Mesenchymal stem cell (in vitro differentiated cells and primary cell): ENCODE measurements around the gene NT5DC3.
A peak's percentile ranks its signal among the peaks of the same experiment; 100 is the strongest.

Experiments used
- DNase-seq: peaks from one replicate; pipeline ENCODE4 v3.0.0-alpha.2; 2013
- H2AFZ ChIP-seq: one replicate; pipeline ENCODE4 v1.6.1; 2013; ENCODE audit warnings: low read depth, mild to moderate bottlenecking, control low read depth, inconsistent platforms, low read length, moderate library complexity
- H2AK5ac ChIP-seq: 2 replicates; pipeline ENCODE4 v1.6.1; 2013; ENCODE audit warnings: low read length, moderate library complexity, mild to moderate bottlenecking, inconsistent platforms; ENCODE audit not compliant: severe bottlenecking
- H2BK120ac ChIP-seq: one replicate; pipeline ENCODE4 v1.6.1; 2013; ENCODE audit warnings: low read depth, mild to moderate bottlenecking, inconsistent platforms, low read length, moderate library complexity
- H2BK12ac ChIP-seq, 2 experiments: one replicate each; pipeline ENCODE4 v1.6.1; 2013; ENCODE audit warnings: inconsistent platforms in 2 of 2, low read length in 2 of 2, mild to moderate bottlenecking in 2 of 2, moderate library complexity in 2 of 2, control low read depth in 1 of 2
- H2BK15ac ChIP-seq: one replicate; pipeline ENCODE4 v1.6.1; 2013; ENCODE audit warnings: mild to moderate bottlenecking, low read depth, inconsistent platforms; ENCODE audit not compliant: poor library complexity, severe bottlenecking
- H2BK5ac ChIP-seq: 2 replicates; pipeline ENCODE4 v1.6.1; 2013; ENCODE audit warnings: low read depth, mild to moderate bottlenecking, low read length, control low read depth, inconsistent platforms; ENCODE audit not compliant: poor library complexity, severe bottlenecking
- H3K14ac ChIP-seq, 2 experiments: one replicate each; pipeline ENCODE4 v1.6.1; 2013; ENCODE audit warnings: inconsistent platforms in 2 of 2, low read length in 2 of 2, control low read depth in 1 of 2, mild to moderate bottlenecking in 1 of 2, moderate library complexity in 1 of 2
- H3K18ac ChIP-seq, 2 experiments: one replicate each; pipeline ENCODE4 v1.6.1; 2013; ENCODE audit warnings: inconsistent platforms in 2 of 2, low read length in 2 of 2, control low read depth in 1 of 2, low read depth in 1 of 2, mild to moderate bottlenecking in 1 of 2
- H3K23ac ChIP-seq, 2 experiments: one replicate each; pipeline ENCODE4 v1.6.1; 2013; ENCODE audit warnings: inconsistent platforms in 2 of 2, low read length in 2 of 2, mild to moderate bottlenecking in 2 of 2, moderate library complexity in 2 of 2, control low read depth in 1 of 2
- H3K27ac ChIP-seq: 2 replicates; pipeline ENCODE4 v1.5.1; 2013; ENCODE audit warnings: mild to moderate bottlenecking, moderate library complexity, low read length, control low read depth, inconsistent platforms; ENCODE audit not compliant: poor library complexity, severe bottlenecking
- H3K27me3 ChIP-seq, 2 experiments: 2 replicates each; pipeline versions ENCODE4 v1.6.1 to v1.7.0; 2013; ENCODE audit warnings: low read length in 2 of 2, mild to moderate bottlenecking in 2 of 2, moderate library complexity in 2 of 2, control low read depth in 1 of 2, inconsistent platforms in 1 of 2; ENCODE audit not compliant: control insufficient read depth in 1 of 2, insufficient read depth in 1 of 2
- H3K36me3 ChIP-seq, 2 experiments: 2 replicates each; pipeline versions ENCODE4 v1.6.1 to v1.7.0; 2013; ENCODE audit warnings: low read length in 2 of 2, control low read depth in 1 of 2, inconsistent platforms in 1 of 2, low read depth in 1 of 2, mild to moderate bottlenecking in 1 of 2; ENCODE audit not compliant: insufficient read depth in 2 of 2, control insufficient read depth in 1 of 2
- H3K4ac ChIP-seq, 2 experiments: one replicate each; pipeline ENCODE4 v1.6.1; 2013; ENCODE audit warnings: inconsistent platforms in 2 of 2, low read length in 2 of 2, mild to moderate bottlenecking in 2 of 2, moderate library complexity in 2 of 2, control low read depth in 1 of 2, low read depth in 1 of 2
- H3K4me1 ChIP-seq: 2 replicates; pipeline ENCODE4 v1.6.1; 2013; ENCODE audit warnings: low read depth, low read length, control low read depth; ENCODE audit not compliant: control insufficient read depth, insufficient read depth
- H3K4me2 ChIP-seq: 2 replicates; pipeline ENCODE4 v1.6.1; 2013; ENCODE audit warnings: low read length, mild to moderate bottlenecking, inconsistent platforms; ENCODE audit not compliant: poor library complexity, severe bottlenecking
- H3K4me3 ChIP-seq, 2 experiments: 2 replicates each; pipeline versions ENCODE4 v1.5.1 to v1.7.0; 2013; ENCODE audit warnings: low read length in 2 of 2, mild to moderate bottlenecking in 2 of 2, control low read depth in 1 of 2, low read depth in 1 of 2; ENCODE audit not compliant: insufficient read depth in 1 of 2
- H3K79me1 ChIP-seq: replicated peaks from 2 replicates; pipeline ENCODE4 v1.6.1; 2013; ENCODE audit warnings: mild to moderate bottlenecking, control low read depth, low read length, inconsistent platforms; ENCODE audit not compliant: poor library complexity, severe bottlenecking
- H3K9ac ChIP-seq: 2 replicates; pipeline ENCODE4 v1.7.0; 2013; ENCODE audit warnings: mild to moderate bottlenecking, low read length, moderate library complexity
- H3K9me3 ChIP-seq: 2 replicates; pipeline ENCODE4 v1.7.0; 2013; ENCODE audit warnings: mild to moderate bottlenecking, low read length; ENCODE audit not compliant: control insufficient read depth
- H4K8ac ChIP-seq: one replicate; pipeline ENCODE4 v1.6.1; 2013; ENCODE audit warnings: inconsistent platforms, mild to moderate bottlenecking, low read length, moderate library complexity
- H4K91ac ChIP-seq: one replicate; pipeline ENCODE4 v1.6.1; 2013; ENCODE audit warnings: mild to moderate bottlenecking, low read length, inconsistent platforms
- WGBS: methylation state at CpG from one replicate; pipeline ENCODE4 v1.1.7; 2013; ENCODE audit warnings: mixed read lengths; 5-methylcytosine and 5-hydroxymethylcytosine counted together

The NT5DC3 gene

GRCh38 chr12:103778781-103779180 is 62.3 kb downstream of the NT5DC3 start:
- no peaks in the 10 kb centered on the region for H3K27me3 ChIP-seq
- peak overlapping the region; percentile 46 for H3K27ac ChIP-seq
- no peak overlapping the region for H3K9ac ChIP-seq
- peak; percentile 39 for DNase-seq
- H2AK5ac ChIP-seq: peak overlapping the region; percentile 69
- H3K4me1 ChIP-seq: peaks cover 13% of the 10 kb centered on the region
- no peak overlapping the region for H3K4me3 ChIP-seq
- no peak overlapping the region for H3K4me2 ChIP-seq
- peak overlapping the region in 1 of 2 experiments; percentile 50 for H3K18ac ChIP-seq
- H2BK15ac ChIP-seq: no peak overlapping the region
- H3K4ac ChIP-seq: peak overlapping the region in 1 of 2 experiments; percentile 35
- peaks cover 19% of the 10 kb centered on the region for H3K79me1 ChIP-seq
- H3K23ac ChIP-seq: no peak overlapping the region
- no peaks in the 10 kb centered on the region for H3K9me3 ChIP-seq
- H2BK5ac ChIP-seq: no peak overlapping the region
- peaks cover 30 to 56% of the 10 kb centered on the region in 2 experiments for H3K36me3 ChIP-seq
- WGBS: 45% methylated on average over 5 of the region's 6 CpGs
- no peak overlapping the region for H2AFZ ChIP-seq
- no peak overlapping the region for H4K91ac ChIP-seq
- no peak overlapping the region for H2BK120ac ChIP-seq
- H4K8ac ChIP-seq: no peak overlapping the region
- H2BK12ac ChIP-seq: peak overlapping the region in 1 of 2 experiments; percentile 59
- no peak overlapping the region for H3K14ac ChIP-seq

- Histone ChIP-seq H3K4me3 (no peak overlapping the region), H3K27ac (no peak overlapping the region), H3K4me1 (peaks cover 15% of the 10 kb centered on the region), H3K9me3 (no peaks in the 10 kb centered on the region), H3K36me3 (peaks cover 26 to 55% of the 10 kb centered on the region in 2 experiments), H3K14ac (no peak overlapping the region), H2BK5ac (no peak overlapping the region), H3K23ac (no peak overlapping the region), H2BK15ac (no peak overlapping the region), H3K4me2 (no peak overlapping the region), H2AFZ (no peak overlapping the region), H3K4ac (no peak overlapping the region), H3K27me3 (no peaks in the 10 kb centered on the region), H3K9ac (no peak overlapping the region), H4K91ac (no peak overlapping the region), H2AK5ac (no peak overlapping the region), H2BK120ac (no peak overlapping the region), H2BK12ac (no peak overlapping the region), H3K79me1 (peaks cover 18% of the 10 kb centered on the region), H3K18ac (no peak overlapping the region), H4K8ac (no peak overlapping the region)
- DNase-seq: no peak
- WGBS: 94% methylated on average over 9 of the region's 10 CpGs
Measured at GRCh38 chr12:103774977-103775560, 66.0 kb downstream of the NT5DC3 start.

DNA sequence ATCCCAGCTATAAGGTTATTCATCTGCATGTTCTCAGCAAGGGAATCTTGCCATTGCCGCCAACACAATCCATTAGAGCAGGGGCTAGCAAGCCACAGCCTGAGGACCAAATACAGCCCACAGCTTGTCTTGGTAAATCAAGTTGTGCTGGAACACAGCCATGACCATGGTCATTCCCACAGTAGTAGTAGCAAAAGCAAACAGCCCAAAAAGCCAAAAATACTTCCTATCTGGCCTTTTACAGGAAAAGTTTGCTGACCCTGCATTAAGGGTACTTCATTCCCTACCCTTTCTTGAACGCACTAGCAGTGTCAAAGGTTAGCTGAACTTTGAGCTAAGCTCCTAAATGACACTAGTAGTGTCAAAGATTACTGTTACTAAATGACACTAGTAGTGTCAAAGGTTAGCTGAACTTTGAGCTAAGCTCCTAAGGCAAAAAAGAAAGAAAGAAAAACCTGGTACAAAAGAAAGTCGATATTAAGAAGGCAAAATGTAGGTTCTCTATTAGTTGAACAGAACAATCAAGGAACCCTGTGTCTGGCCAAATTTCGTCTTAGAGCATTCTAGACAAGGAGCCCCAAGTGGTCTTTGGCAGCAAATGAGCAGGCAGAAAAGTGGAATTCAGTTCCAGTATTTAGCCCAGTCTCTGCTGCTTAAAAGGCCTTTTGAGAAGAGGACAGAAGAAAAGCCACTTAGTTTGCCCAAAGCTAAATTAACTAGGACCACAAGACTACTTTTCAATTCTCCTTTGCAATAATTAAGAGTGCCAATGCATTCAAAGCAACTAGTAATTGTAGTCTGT is 67.7 kb downstream of the NT5DC3 start:
- Histone ChIP-seq H4K91ac (no peak overlapping the region), H4K8ac (peak overlapping the region; percentile 25), H3K18ac (no peak overlapping the region), H3K23ac (no peak overlapping the region), H2BK5ac (no peak overlapping the region), H3K27me3 (no peaks in the 10 kb centered on the region), H3K4me2 (no peak overlapping the region), H3K79me1 (peaks cover 16% of the 10 kb centered on the region), H3K4ac (no peak overlapping the region), H3K27ac (no peak overlapping the region), H3K14ac (no peak overlapping the region), H3K36me3 (peaks cover 23 to 38% of the 10 kb centered on the region in 2 experiments), H2BK15ac (no peak overlapping the region), H3K4me1 (peaks cover 13% of the 10 kb centered on the region), H3K4me3 (no peak overlapping the region), H3K9ac (no peak overlapping the region), H3K9me3 (no peaks in the 10 kb centered on the region), H2AFZ (no peak overlapping the region), H2AK5ac (no peak overlapping the region), H2BK120ac (no peak overlapping the region), H2BK12ac (no peak overlapping the region)
- WGBS: 81% methylated on average over 4 of the region's 4 CpGs
- DNase-seq: no peak

GRCh38 chr12:103772367-103773108 is 68.5 kb downstream of the NT5DC3 start:
- Histone ChIP-seq H3K9ac (no peak overlapping the region), H3K4me1 (peaks cover 12% of the 10 kb centered on the region), H2BK120ac (no peak overlapping the region), H2BK15ac (no peak overlapping the region), H3K18ac (peak overlapping the region in 1 of 2 experiments; percentile 9), H2BK5ac (no peak overlapping the region), H2AFZ (no peak overlapping the region), H3K79me1 (peaks cover 13% of the 10 kb centered on the region), H3K4ac (no peak overlapping the region), H3K4me3 (no peak overlapping the region), H3K36me3 (peaks cover 17 to 35% of the 10 kb centered on the region in 2 experiments), H3K27ac (no peak overlapping the region), H2AK5ac (peak overlapping the region; percentile 26), H3K14ac (no peak overlapping the region), H3K4me2 (no peak overlapping the region), H2BK12ac (no peak overlapping the region), H4K8ac (peak overlapping the region; percentile 82), H3K23ac (no peak overlapping the region), H4K91ac (no peak overlapping the region), H3K27me3 (no peaks in the 10 kb centered on the region), H3K9me3 (no peaks in the 10 kb centered on the region)
- WGBS: 95% methylated on average over 7 of the region's 7 CpGs
- no peak for DNase-seq
